Transverse colon (tissue), 4 donors: ENCODE measurements around the gene CRYGN.

Experiments used
- EP300 ChIP-seq: sonication (generic); formaldehyde crosslinking; IDR thresholded peaks from one replicate; pipeline ENCODE4 v1.6.1; 2017; ENCODE audit warnings: antibody characterized with exemption, low read depth
- POLR2AphosphoS5 ChIP-seq, 3 donors: sonication (generic); formaldehyde crosslinking; IDR thresholded peaks; one replicate each; pipeline ENCODE4 v1.6.1; 2016; ENCODE audit warnings: antibody characterized with exemption in 3 of 3
- TF ChIP-seq, protein P1 (sequence below), 5 experiments: fragments of 200-600 bp in 3 of 5; fragments of 450-650 bp in 2 of 5; sonication (generic) in 3 of 5; IDR thresholded peaks; 1 replicate in 2 of 5; 2 replicates in 3 of 5; pipeline ENCODE4 v1.5.1; 2016 to 2017; ENCODE audit warnings: antibody characterized with exemption in 5 of 5, inconsistent platforms in 3 of 5, mild to moderate bottlenecking in 2 of 5, moderate library complexity in 1 of 5

DNA sequence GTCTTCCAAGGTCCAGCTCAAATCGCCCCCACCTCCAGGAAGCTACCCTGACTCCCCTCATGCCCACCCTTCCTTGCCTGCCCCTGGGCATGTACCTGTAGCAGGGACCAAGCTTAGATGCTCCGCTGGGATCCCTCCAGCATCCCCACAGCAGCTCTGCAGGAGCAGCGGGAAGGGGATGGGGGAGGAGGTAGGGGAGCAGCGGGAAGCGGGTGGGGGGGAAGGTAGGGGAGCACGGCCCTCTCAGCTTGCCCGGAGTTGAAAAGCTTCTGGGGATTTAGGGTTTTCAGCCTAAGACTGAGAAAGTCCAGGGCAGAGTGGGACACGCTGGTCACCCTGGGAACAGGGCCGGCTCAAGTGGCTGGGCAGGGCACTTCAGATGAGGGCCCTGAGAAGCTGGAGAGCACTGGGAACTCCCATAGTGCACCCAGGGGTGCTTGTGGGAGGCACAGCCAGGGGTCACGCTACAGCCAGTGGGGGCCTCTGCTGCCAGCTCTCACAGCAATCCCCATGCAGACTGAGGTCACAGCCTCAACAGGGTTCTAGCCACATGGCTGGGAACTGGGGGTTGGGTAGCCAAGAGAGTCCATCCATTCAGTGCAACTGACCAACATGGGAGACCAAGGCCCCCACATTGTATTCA, 43.5 kb downstream of the CRYGN start:
- TF ChIP-seq, protein P1, sequence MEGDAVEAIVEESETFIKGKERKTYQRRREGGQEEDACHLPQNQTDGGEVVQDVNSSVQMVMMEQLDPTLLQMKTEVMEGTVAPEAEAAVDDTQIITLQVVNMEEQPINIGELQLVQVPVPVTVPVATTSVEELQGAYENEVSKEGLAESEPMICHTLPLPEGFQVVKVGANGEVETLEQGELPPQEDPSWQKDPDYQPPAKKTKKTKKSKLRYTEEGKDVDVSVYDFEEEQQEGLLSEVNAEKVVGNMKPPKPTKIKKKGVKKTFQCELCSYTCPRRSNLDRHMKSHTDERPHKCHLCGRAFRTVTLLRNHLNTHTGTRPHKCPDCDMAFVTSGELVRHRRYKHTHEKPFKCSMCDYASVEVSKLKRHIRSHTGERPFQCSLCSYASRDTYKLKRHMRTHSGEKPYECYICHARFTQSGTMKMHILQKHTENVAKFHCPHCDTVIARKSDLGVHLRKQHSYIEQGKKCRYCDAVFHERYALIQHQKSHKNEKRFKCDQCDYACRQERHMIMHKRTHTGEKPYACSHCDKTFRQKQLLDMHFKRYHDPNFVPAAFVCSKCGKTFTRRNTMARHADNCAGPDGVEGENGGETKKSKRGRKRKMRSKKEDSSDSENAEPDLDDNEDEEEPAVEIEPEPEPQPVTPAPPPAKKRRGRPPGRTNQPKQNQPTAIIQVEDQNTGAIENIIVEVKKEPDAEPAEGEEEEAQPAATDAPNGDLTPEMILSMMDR (IDR thresholded peaks at IDR 0.05), result no peak
- TF ChIP-seq POLR2AphosphoS5 (IDR thresholded peaks at IDR 0.05) (no peak), EP300 (no peak)
